ENCODE measurements around the gene MYO1E.
A peak's percentile ranks its signal among the peaks of the same experiment; 100 is the strongest.
"Not testable (repeated sequence)": the region's sequence is repeated elsewhere in the genome, so short reads cannot be mapped to it uniquely, and the experiment has no call there.

MYO1E gene

GRCh38 chr15:59372352-59373211 is at the start of gene MYO1E:
Gene MYO1E (minus strand): TSS chr15:59372871. CDS start chr15:59372500, 371 bp downstream.
- DNase-seq (ENCODE audit: low spot score in 2 of 2), result peak; percentile 92 to 97
- Histone ChIP-seq H3K36me3 (replicated peaks) (no peaks in the 10 kb centered on the region), H3K4me3 (peak within 1 kb of the TSS; percentile 81), H3K27me3 (ENCODE audit: low read depth) (no peaks in the 10 kb centered on the region), H3K4me1 (peaks cover 8% of the 10 kb centered on the region), H3K9me3 (no peaks in the 10 kb centered on the region)
- in situ Hi-C loops (cut with MboI; ENCODE audit: low sequenced_read_pairs), result no loop called here

GRCh38 chr15:59420986-59421618 is 48.4 kb upstream of the MYO1E start:
- peak; percentile 19 to 20 for DNase-seq (ENCODE audit: low spot score in 2 of 2)
- in situ Hi-C loops (cut with MboI; ENCODE audit: low sequenced_read_pairs), result no loop called here

GRCh38 chr15:59420108-59420507 is 47.4 kb upstream of the MYO1E start:
- no peaks in the 10 kb centered on the region for H3K4me1 ChIP-seq
- DNase-seq (ENCODE audit: low spot score in 2 of 2), result no peak
- no peak overlapping the region for H3K4me3 ChIP-seq
- no peaks in the 10 kb centered on the region for H3K9me3 ChIP-seq
- in situ Hi-C loops (cut with MboI; ENCODE audit: low sequenced_read_pairs), result no loop called here
- H3K27me3 ChIP-seq (ENCODE audit: low read depth), result peaks cover 8% of the 10 kb centered on the region
- no peaks in the 10 kb centered on the region for H3K36me3 ChIP-seq (replicated peaks)

More at GRCh38 chr15:59420986-59421618, 48.4 kb upstream of the MYO1E start:
- peaks cover 8% of the 10 kb centered on the region for H3K27me3 ChIP-seq (ENCODE audit: low read depth)
- H3K9me3 ChIP-seq, result no peaks in the 10 kb centered on the region
- H3K4me1 ChIP-seq, result no peaks in the 10 kb centered on the region
- H3K36me3 ChIP-seq (replicated peaks), result no peaks in the 10 kb centered on the region
- H3K4me3 ChIP-seq, result no peak overlapping the region

- Histone ChIP-seq H3K4me3 (no peak overlapping the region), H3K9me3 (no peaks in the 10 kb centered on the region), H3K4me1 (no peaks in the 10 kb centered on the region), H3K27me3 (ENCODE audit: low read depth) (peaks cover 8% of the 10 kb centered on the region), H3K36me3 (replicated peaks) (no peaks in the 10 kb centered on the region)
- no peak for DNase-seq (ENCODE audit: low spot score in 2 of 2)
- in situ Hi-C loops (cut with MboI; ENCODE audit: low sequenced_read_pairs), result no loop called here
Observed at GRCh38 chr15:59419170-59419569, 46.5 kb upstream of the MYO1E start.

- in situ Hi-C loops (cut with MboI; ENCODE audit: low sequenced_read_pairs), result no loop called here
- H3K9me3 ChIP-seq, result no peaks in the 10 kb centered on the region
- no peaks in the 10 kb centered on the region for H3K4me1 ChIP-seq
- H3K4me3 ChIP-seq, result no peak overlapping the region
- no peaks in the 10 kb centered on the region for H3K36me3 ChIP-seq (replicated peaks)
- peaks cover 4% of the 10 kb centered on the region for H3K27me3 ChIP-seq (ENCODE audit: low read depth)
- DNase-seq (ENCODE audit: low spot score in 2 of 2), result no peak
Observed at GRCh38 chr15:59416816-59417215, 44.1 kb upstream of the MYO1E start.

- Histone ChIP-seq H3K27me3 (ENCODE audit: low read depth) (peaks cover 4% of the 10 kb centered on the region), H3K4me3 (no peak overlapping the region), H3K36me3 (replicated peaks) (no peaks in the 10 kb centered on the region), H3K4me1 (no peaks in the 10 kb centered on the region), H3K9me3 (no peaks in the 10 kb centered on the region)
- DNase-seq (ENCODE audit: low spot score in 2 of 2), result no peak
- in situ Hi-C loops (cut with MboI; ENCODE audit: low sequenced_read_pairs), result no loop called here
Observed at GRCh38 chr15:59413577-59413976, 40.9 kb upstream of the MYO1E start.

- Histone ChIP-seq H3K36me3 (replicated peaks) (no peaks in the 10 kb centered on the region), H3K4me1 (no peaks in the 10 kb centered on the region), H3K9me3 (no peaks in the 10 kb centered on the region), H3K4me3 (no peak overlapping the region), H3K27me3 (ENCODE audit: low read depth) (no peaks in the 10 kb centered on the region)
- no peak for DNase-seq (ENCODE audit: low spot score in 2 of 2)
- in situ Hi-C loops (cut with MboI; ENCODE audit: low sequenced_read_pairs), result no loop called here
Observed at GRCh38 chr15:59410391-59410896, 37.8 kb upstream of the MYO1E start.

GRCh38 chr15:59407946-59408345 is 35.3 kb upstream of the MYO1E start:
- Histone ChIP-seq H3K4me1 (no peaks in the 10 kb centered on the region), H3K4me3 (no peak overlapping the region), H3K27me3 (ENCODE audit: low read depth) (no peaks in the 10 kb centered on the region), H3K36me3 (replicated peaks) (no peaks in the 10 kb centered on the region), H3K9me3 (no peaks in the 10 kb centered on the region)
- no peak for DNase-seq (ENCODE audit: low spot score in 2 of 2)
- in situ Hi-C loops (cut with MboI; ENCODE audit: low sequenced_read_pairs), result no loop called here

GRCh38 chr15:59406446-59406845 is 33.8 kb upstream of the MYO1E start:
- no peak for DNase-seq (ENCODE audit: low spot score in 2 of 2)
- Histone ChIP-seq H3K4me1 (no peaks in the 10 kb centered on the region), H3K27me3 (ENCODE audit: low read depth) (no peaks in the 10 kb centered on the region), H3K9me3 (no peaks in the 10 kb centered on the region), H3K36me3 (replicated peaks) (no peaks in the 10 kb centered on the region), H3K4me3 (no peak overlapping the region)
- in situ Hi-C loops (cut with MboI; ENCODE audit: low sequenced_read_pairs), result no loop called here

GRCh38 chr15:59405079-59405478 is 32.4 kb upstream of the MYO1E start:
- in situ Hi-C loops (cut with MboI; ENCODE audit: low sequenced_read_pairs), result no loop called here
- H3K4me1 ChIP-seq, result no peaks in the 10 kb centered on the region

GRCh38 chr15:59401824-59402569 is 29.3 kb upstream of the MYO1E start:
- in situ Hi-C loops (cut with MboI; ENCODE audit: low sequenced_read_pairs), result no loop called here
- H3K36me3 ChIP-seq (replicated peaks), result no peaks in the 10 kb centered on the region
- no peaks in the 10 kb centered on the region for H3K9me3 ChIP-seq
- no peaks in the 10 kb centered on the region for H3K27me3 ChIP-seq (ENCODE audit: low read depth)
- H3K4me1 ChIP-seq, result no peaks in the 10 kb centered on the region
- H3K4me3 ChIP-seq, result no peak overlapping the region
- peak; percentile 14 to 30 for DNase-seq (ENCODE audit: low spot score in 2 of 2)

More at GRCh38 chr15:59405079-59405478, 32.4 kb upstream of the MYO1E start:
- Histone ChIP-seq H3K4me3 (no peak overlapping the region), H3K36me3 (replicated peaks) (no peaks in the 10 kb centered on the region), H3K9me3 (no peaks in the 10 kb centered on the region), H3K27me3 (ENCODE audit: low read depth) (no peaks in the 10 kb centered on the region)
- DNase-seq (ENCODE audit: low spot score in 2 of 2), result no peak

GRCh38 chr15:59401051-59401823 is 28.6 kb upstream of the MYO1E start:
- DNase-seq (ENCODE audit: low spot score in 2 of 2); H3K27me3 ChIP-seq (ENCODE audit: low read depth); H3K36me3 ChIP-seq (replicated peaks); in situ Hi-C loops (cut with MboI; ENCODE audit: low sequenced_read_pairs); H3K4me1 ChIP-seq; H3K4me3 ChIP-seq; H3K9me3 ChIP-seq: not testable (repeated sequence)

- no peak overlapping the region for H3K4me3 ChIP-seq
- DNase-seq (ENCODE audit: low spot score in 2 of 2), result no peak
- H3K9me3 ChIP-seq, result no peaks in the 10 kb centered on the region
- H3K4me1 ChIP-seq, result no peaks in the 10 kb centered on the region
- in situ Hi-C loops (cut with MboI; ENCODE audit: low sequenced_read_pairs), result no loop called here
- H3K27me3 ChIP-seq (ENCODE audit: low read depth), result no peaks in the 10 kb centered on the region
- no peaks in the 10 kb centered on the region for H3K36me3 ChIP-seq (replicated peaks)
Observed at GRCh38 chr15:59400103-59400813, 27.6 kb upstream of the MYO1E start.

Measured in HAP-1 (cell line).